Measurements from ENCODE around the gene TEX13B. TPM values are rescaled to one million over a fixed set of nuclear protein-coding genes. Genes with fewer than 3 reads are reported as not detected.
A peak's percentile ranks its signal among the peaks of the same experiment; 100 is the strongest.
"Not testable (repeated sequence)": the region's sequence is repeated elsewhere in the genome, so short reads cannot be mapped to it uniquely, and the experiment has no call there.

The TEX13B gene
- total RNA-seq: not detected in 2 replicates
- not detected for polyA plus RNA-seq (2012)

DNA sequence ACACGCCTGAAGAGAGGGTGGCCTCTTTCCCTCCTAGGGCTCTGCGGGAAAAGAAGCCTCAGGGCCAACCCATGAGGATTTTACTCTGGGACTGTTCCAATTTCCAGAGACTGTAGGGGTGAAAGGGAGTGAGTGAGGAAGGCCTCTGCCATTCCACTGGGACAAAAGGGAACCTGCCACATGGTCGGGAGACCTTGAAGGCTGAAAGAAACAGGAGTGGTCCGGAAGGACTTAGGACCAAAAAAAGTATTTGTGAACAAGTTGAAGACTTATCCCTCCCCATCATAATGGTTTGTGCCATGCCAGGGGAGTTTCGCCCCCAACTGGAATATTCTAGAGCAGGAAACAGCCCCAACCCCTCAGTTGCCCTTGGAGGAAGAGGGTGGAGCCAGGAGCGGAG is at the start of gene TEX13B:
Gene TEX13B (minus strand): TSS at position 15 of the 400 bp plus-strand sequence. CDS start 243 bp downstream, outside the sequence.
- no peak for DNase-seq (ENCODE audit: low read depth)

DNA sequence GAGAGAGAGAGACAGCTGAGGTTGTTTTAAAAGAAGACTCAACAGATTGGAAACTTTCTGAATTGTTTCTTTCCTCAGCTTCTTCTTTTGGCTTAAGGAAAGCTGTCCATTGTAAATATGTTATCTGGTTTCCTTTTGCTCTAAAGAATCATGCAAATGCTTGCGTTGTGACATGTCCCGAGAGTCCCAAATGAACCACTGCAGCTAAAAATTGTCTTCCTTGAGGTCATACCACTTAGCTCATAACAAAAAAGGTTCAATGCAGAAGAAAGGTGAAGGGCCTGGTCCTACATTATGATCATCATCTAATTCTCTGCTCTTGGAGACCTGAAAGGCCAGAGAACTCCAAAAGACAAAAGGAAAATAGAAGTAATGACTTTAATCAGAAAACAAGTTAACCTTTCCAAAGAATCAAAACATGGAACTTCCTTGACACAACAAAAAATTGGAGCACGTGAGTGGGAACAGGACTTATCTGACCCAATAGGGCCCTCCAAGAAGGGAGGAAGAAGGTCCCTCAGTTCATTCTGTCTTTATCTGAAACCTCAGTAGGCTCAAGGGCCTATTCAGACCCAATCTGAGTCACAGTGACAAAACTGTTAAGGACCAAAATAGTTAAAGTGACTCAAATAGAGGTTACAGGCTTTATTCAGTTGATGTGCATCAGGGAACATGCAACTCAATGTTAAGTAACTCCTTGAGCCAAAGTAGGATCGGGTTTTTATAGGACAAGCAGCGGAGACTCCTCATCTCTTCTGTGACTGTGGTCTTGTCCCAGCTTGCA is 48.0 kb upstream of the TEX13B start:
- DNase-seq (ENCODE audit: low read depth): no peak

GRCh38 chrX:108028854-108029253 is 46.7 kb upstream of the TEX13B start:
- no peak for DNase-seq (ENCODE audit: low read depth)

DNA sequence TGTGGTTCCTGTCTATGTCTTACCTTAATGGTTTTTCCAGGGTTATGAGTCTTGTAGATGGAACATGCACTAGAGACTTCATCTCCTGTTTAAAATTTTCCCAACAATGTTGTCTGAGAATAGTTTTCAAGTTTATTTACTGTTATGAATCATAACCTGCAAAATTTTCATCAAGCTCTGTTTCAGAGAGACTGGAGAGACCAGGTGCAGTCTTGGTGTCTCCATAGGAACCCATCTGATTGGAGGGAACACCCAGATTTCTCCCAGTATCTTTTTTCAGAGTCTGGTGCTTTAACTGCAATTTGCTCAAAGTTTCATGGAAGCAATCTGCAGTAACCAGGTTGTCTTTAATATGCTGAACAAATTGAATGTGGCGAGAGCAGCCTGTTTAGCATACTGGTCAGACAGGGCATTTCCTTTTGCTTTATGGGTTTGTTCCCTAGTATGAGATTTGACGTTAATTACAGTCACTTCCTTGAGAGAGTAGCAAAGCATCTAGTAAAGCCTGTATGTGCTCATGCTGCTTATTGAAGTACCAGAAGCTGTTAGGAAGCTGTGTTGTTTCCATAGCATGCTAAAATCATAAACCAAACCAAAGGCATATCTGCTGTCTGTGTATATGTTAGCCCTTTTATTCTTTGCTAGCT is 43.9 kb upstream of the TEX13B start:
- DNase-seq (ENCODE audit: low read depth): no peak

GRCh38 chrX:108025376-108025775 is 43.2 kb upstream of the TEX13B start:
- no peak for DNase-seq (ENCODE audit: low read depth)

DNA sequence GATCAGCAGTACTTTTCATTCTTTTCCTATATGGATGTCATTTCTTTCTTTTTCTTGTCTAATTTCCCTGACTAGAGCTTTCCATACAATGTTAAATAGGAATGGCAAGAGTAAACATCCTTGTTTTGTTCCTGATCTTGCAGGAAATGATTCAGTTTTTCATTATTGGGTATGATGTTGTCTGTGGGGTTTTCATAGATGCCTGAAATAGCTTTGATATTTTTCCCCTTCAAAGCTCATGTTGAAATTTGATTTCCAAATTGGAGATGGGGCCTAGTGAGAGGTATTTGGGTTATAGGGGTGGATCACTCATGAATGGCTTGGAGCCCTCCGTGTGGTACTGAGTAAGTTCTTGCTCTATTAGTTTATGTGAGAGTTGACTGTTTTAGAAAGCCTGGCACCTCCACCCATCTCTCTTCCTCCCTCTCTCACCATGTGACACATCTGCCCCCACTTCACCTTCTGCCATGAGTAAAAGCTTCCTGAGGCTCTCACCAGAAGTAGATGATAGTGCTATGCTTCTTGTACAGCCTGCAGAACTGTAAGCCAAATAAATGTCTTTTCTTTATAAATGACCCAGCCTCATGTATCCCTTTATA is 40.4 kb upstream of the TEX13B start:
- DNase-seq (ENCODE audit: low read depth): no peak

- DNase-seq (ENCODE audit: low read depth): peak; percentile 7
Measured at GRCh38 chrX:108020631-108021030, 38.5 kb upstream of the TEX13B start.

- no peak for DNase-seq (ENCODE audit: low read depth)
Measured at GRCh38 chrX:108019382-108019875, 37.3 kb upstream of the TEX13B start.

- DNase-seq (ENCODE audit: low read depth): no peak
Measured at GRCh38 chrX:108018656-108019381, 36.6 kb upstream of the TEX13B start.

GRCh38 chrX:108001218-108001814 is 19.1 kb upstream of the TEX13B start:
- DNase-seq (ENCODE audit: low read depth): peak; percentile 37

- DNase-seq (ENCODE audit: low read depth): peak; percentile 88
Measured at GRCh38 chrX:108000751-108001150, 18.6 kb upstream of the TEX13B start.

DNA sequence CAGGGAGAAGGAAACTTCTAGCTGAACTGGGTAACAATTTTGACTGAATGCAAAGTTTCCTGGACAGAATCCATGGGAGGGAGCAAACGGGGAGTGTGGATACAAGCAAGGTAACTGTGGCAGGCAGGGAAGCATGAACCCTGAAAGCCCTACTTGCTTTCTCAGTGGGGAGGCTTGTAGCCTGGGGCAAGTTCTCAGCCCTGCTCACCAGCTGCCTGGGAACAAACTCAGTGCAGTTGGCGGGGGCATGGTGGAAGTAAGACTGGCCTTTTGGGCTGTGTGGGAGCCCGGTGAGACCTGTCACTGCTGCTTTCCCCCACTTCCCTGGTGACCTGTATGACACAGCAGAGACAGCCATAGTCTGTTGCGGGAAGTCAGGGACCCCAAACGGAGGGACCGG is 14.0 kb upstream of the TEX13B start:
- DNase-seq (ENCODE audit: low read depth): no peak

- no peak for DNase-seq (ENCODE audit: low read depth)
Measured at GRCh38 chrX:107985033-107985432, 2.9 kb upstream of the TEX13B start.

DNA sequence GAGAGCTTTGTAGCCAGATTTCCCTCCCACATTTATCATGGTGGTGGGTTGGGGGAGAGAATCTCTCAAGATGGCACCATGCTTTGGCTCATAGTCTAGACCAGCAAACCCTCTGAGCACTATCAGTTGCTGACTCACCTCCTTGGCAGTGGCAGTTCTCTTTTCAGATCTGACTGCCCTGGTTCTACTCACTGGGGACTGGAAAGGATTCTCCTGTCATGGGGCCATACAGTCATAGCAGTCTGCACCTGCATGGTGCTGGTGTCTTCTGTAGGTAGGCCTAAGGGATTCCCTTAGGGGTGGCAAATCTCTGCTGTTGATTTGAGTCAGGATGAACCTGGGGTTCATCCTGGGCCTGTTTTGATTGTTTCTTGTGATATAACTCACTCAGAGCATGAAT is 2.6 kb downstream of the TEX13B start:
- no peak for DNase-seq (ENCODE audit: low read depth)

- DNase-seq (ENCODE audit: low read depth): peak; percentile 39
Measured at GRCh38 chrX:107978707-107979307, 3.4 kb downstream of the TEX13B start.

GRCh38 chrX:107978071-107978470 is 4.1 kb downstream of the TEX13B start:
- DNase-seq (ENCODE audit: low read depth): no peak

DNA sequence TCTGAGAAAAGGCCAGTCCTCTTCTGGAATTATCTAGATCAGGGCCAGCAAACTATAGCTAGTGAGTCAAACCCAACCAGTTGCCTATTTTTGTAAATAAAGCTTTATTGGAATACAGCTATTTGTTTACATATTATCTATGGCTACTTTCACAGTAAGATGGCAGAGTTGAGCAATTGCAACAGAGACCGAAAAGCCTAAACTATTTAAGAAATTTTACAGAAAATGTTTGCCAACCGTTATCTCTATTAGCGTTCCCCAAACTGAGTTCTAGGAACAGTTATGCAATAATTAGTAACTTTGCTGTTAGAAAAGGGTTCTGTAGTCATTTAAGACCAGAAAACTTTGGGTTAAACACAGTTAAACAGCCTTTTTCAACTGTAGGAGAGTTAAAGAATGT is 10.5 kb downstream of the TEX13B start:
- DNase-seq (ENCODE audit: low read depth): no peak

DNA sequence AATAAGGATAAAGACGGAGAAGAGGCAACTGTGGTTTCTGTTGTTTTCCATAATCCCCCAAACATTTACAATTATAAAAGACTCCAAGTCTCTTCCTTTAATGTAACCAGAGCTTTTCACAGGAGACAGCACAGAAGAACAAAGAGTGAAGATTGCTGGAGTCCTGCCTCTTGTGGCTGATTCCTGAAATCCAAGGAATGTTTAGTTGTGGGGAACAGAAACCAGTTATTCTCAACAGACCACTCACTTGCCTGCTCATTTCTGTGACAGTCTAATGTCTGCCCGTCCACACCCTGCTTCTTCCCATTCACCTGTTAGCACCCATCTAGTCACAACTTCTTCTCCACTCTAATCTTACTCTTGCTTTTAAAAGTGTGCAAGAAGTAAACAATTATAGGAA is 12.1 kb downstream of the TEX13B start:
- DNase-seq (ENCODE audit: low read depth): peak; percentile 71

GRCh38 chrX:107968623-107969022 is 13.5 kb downstream of the TEX13B start:
- peak; percentile 10 for DNase-seq (ENCODE audit: low read depth)

GRCh38 chrX:107955337-107955736 is 26.8 kb downstream of the TEX13B start:
- not testable (repeated sequence) for DNase-seq (ENCODE audit: low read depth)

DNA sequence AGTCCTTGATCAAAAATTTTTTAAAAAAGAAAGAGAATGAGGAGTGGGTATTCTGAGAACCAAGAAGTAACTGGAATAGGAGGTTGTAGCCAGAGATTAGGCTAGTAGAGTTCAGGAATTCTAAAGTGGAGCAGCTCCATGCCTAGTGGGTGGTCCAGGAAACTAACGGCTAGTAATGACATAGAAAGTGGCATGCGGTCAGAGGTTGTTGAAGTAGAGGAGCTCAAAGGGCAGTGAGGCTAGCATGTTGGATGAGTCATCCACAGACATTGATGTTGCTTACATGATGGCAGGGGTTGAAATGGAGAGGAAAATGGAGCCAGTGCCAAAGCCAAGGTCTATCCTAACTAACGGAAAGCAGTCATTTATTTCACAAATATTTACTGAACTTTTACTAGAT is 42.1 kb downstream of the TEX13B start:
- DNase-seq (ENCODE audit: low read depth): no peak

All from myocyte (in vitro differentiated cells).